Mononuclear cell (primary cell): ENCODE data around the gene CETP. TPM values are rescaled to one million over a fixed set of nuclear protein-coding genes. Genes with fewer than 3 reads are reported as not detected.
"Not testable (repeated sequence)": the region's sequence is repeated elsewhere in the genome, so short reads cannot be mapped to it uniquely, and the experiment has no call there.

Experiments used
- H3K27me3 ChIP-seq: 2 replicates; pipeline ENCODE4 v1.6.0; 2011; ENCODE audit warnings: low read length, control low read depth; ENCODE audit not compliant: insufficient read depth
- H3K4me1 ChIP-seq: 2 replicates; pipeline ENCODE4 v1.5.1; 2011; ENCODE audit warnings: mild to moderate bottlenecking, low read length, control low read depth; ENCODE audit not compliant: insufficient read depth
- H3K4me3 ChIP-seq: 2 replicates; pipeline ENCODE4 v1.5.1; 2011; ENCODE audit warnings: mild to moderate bottlenecking, low read length, moderate library complexity
- H3K9me3 ChIP-seq: 2 replicates; pipeline ENCODE4 v1.5.1; 2011; ENCODE audit warnings: low read depth, mild to moderate bottlenecking, control low read depth, low read length
- total RNA-seq: library from RNA; depleted of rRNA; stranded (reverse); fragments of >200 nt; gene quantifications from one replicate; pipeline ENCODE4 v1.2.3, GENCODE V29; 2012

Gene CETP
- total RNA-seq, 1 donor, result 0.52 TPM

- peak overlapping the region; percentile 100 for H3K4me3 ChIP-seq
These were observed 30.4 kb upstream of the CETP start for GRCh38 chr16:56931271-56931891.

GRCh38 chr16:56931892-56932720 lies 29.6 kb upstream of the CETP start, which contains the start of gene HERPUD1:
Gene HERPUD1, plus strand, starts transcription at chr16:56932142. Its CDS starts 103 bp downstream, at chr16:56932245.
- no peaks in the 10 kb centered on the region for H3K9me3 ChIP-seq
- peak within 1 kb of the TSS; percentile 100 for H3K4me3 ChIP-seq
- peaks cover 35% of the 10 kb centered on the region for H3K4me1 ChIP-seq
- H3K27me3 ChIP-seq, result no peaks in the 10 kb centered on the region

More at GRCh38 chr16:56931271-56931891, 30.4 kb upstream of the CETP start:
- no peaks in the 10 kb centered on the region for H3K9me3 ChIP-seq
- no peaks in the 10 kb centered on the region for H3K27me3 ChIP-seq
- peaks cover 35% of the 10 kb centered on the region for H3K4me1 ChIP-seq

- no peaks in the 10 kb centered on the region for H3K27me3 ChIP-seq
- H3K9me3 ChIP-seq, result no peaks in the 10 kb centered on the region
- peaks cover 35% of the 10 kb centered on the region for H3K4me1 ChIP-seq
- peak overlapping the region; percentile 100 for H3K4me3 ChIP-seq
These were observed 28.8 kb upstream of the CETP start for GRCh38 chr16:56932721-56933619.

- no peaks in the 10 kb centered on the region for H3K27me3 ChIP-seq
- H3K4me3 ChIP-seq, result peak overlapping the region; percentile 100
- H3K4me1 ChIP-seq, result peaks cover 43% of the 10 kb centered on the region
- no peaks in the 10 kb centered on the region for H3K9me3 ChIP-seq
These were observed 27.7 kb upstream of the CETP start for GRCh38 chr16:56933828-56934598.

GRCh38 chr16:56934599-56935145 lies 27.1 kb upstream of the CETP start:
- H3K4me3 ChIP-seq, result peak overlapping the region; percentile 100
- H3K27me3 ChIP-seq, H3K9me3 ChIP-seq: not testable (repeated sequence)
- H3K4me1 ChIP-seq, result peaks cover 48% of the 10 kb centered on the region

GRCh38 chr16:56935201-56935600 lies 26.5 kb upstream of the CETP start:
- no peaks in the 10 kb centered on the region for H3K27me3 ChIP-seq
- H3K4me1 ChIP-seq, result peaks cover 53% of the 10 kb centered on the region
- no peaks in the 10 kb centered on the region for H3K9me3 ChIP-seq
- no peak overlapping the region for H3K4me3 ChIP-seq

GRCh38 chr16:56936491-56936890 lies 25.3 kb upstream of the CETP start:
- H3K9me3 ChIP-seq, result no peaks in the 10 kb centered on the region
- H3K4me3 ChIP-seq, result no peak overlapping the region
- H3K27me3 ChIP-seq, result no peaks in the 10 kb centered on the region
- H3K4me1 ChIP-seq, result peaks cover 42% of the 10 kb centered on the region

- Histone ChIP-seq H3K4me3 (no peak overlapping the region), H3K4me1 (peaks cover 40% of the 10 kb centered on the region), H3K27me3 (no peaks in the 10 kb centered on the region), H3K9me3 (no peaks in the 10 kb centered on the region)
These were observed 24.8 kb upstream of the CETP start for GRCh38 chr16:56936950-56937349.

GRCh38 chr16:56938664-56939513 lies 22.9 kb upstream of the CETP start:
- H3K4me1 ChIP-seq, result peaks cover 33% of the 10 kb centered on the region
- no peaks in the 10 kb centered on the region for H3K27me3 ChIP-seq
- H3K9me3 ChIP-seq, result no peaks in the 10 kb centered on the region
- no peak overlapping the region for H3K4me3 ChIP-seq

- H3K4me3 ChIP-seq, result no peak overlapping the region
- no peaks in the 10 kb centered on the region for H3K27me3 ChIP-seq
- H3K9me3 ChIP-seq, result no peaks in the 10 kb centered on the region
- peaks cover 24% of the 10 kb centered on the region for H3K4me1 ChIP-seq
These were observed 21.9 kb upstream of the CETP start for GRCh38 chr16:56939801-56940200.

- Histone ChIP-seq H3K4me3 (no peak overlapping the region), H3K27me3 (no peaks in the 10 kb centered on the region), H3K9me3 (no peaks in the 10 kb centered on the region), H3K4me1 (peaks cover 18% of the 10 kb centered on the region)
These were observed 20.7 kb upstream of the CETP start for GRCh38 chr16:56941092-56941491.

GRCh38 chr16:56941856-56942331 lies 19.9 kb upstream of the CETP start:
- Histone ChIP-seq H3K9me3 (no peaks in the 10 kb centered on the region), H3K4me1 (peaks cover 18% of the 10 kb centered on the region), H3K27me3 (no peaks in the 10 kb centered on the region), H3K4me3 (no peak overlapping the region)

GRCh38 chr16:56943761-56944375 lies 17.9 kb upstream of the CETP start:
- Histone ChIP-seq H3K4me3 (no peak overlapping the region), H3K4me1 (peaks cover 11% of the 10 kb centered on the region), H3K27me3 (no peaks in the 10 kb centered on the region), H3K9me3 (no peaks in the 10 kb centered on the region)
